SU-DHL-6 (cell line): ENCODE data around the gene TBATA.

ENCODE experiments used
- H2AFZ ChIP-seq: fragments of 200-600 bp; sonication (generic); 2 replicates; pipeline ENCODE4 v1.6.1; 2014; ENCODE audit warnings: low read depth, mild to moderate bottlenecking, moderate library complexity, mixed read lengths, antibody characterized with exemption, low read length; ENCODE audit not compliant: severe bottlenecking
- H3F3A ChIP-seq: fragments of 200-600 bp; shearing (Covaris generic); 2 replicates; pipeline ENCODE4 v1.6.0; 2016; ENCODE audit warnings: antibody characterized with exemption, mild to moderate bottlenecking; ENCODE audit not compliant: insufficient read depth
- H3K27ac ChIP-seq: fragments of 200-600 bp; sonication (generic); 2 replicates; pipeline ENCODE4 v1.5.1; 2016; ENCODE audit warnings: low read depth, mild to moderate bottlenecking, low read length, moderate library complexity, mixed read lengths
- H3K27me3 ChIP-seq: fragments of 200-600 bp; sonication (generic), shearing (Covaris generic); 2 replicates; pipeline ENCODE4 v1.6.0; 2014; ENCODE audit warnings: mild to moderate bottlenecking, low read length
- H3K36me3 ChIP-seq: fragments of 200-600 bp; sonication (generic); 2 replicates; pipeline ENCODE4 v1.6.1; 2014; ENCODE audit warnings: mild to moderate bottlenecking, low read length, mixed read lengths
- H3K4me2 ChIP-seq: fragments of 300-600, 200-600 bp; shearing (Covaris generic), sonication (generic); 2 replicates; pipeline ENCODE4 v1.6.0; 2014; ENCODE audit warnings: low read length, low read depth, mild to moderate bottlenecking; ENCODE audit not compliant: poor library complexity, severe bottlenecking
- H3K4me3 ChIP-seq: fragments of 200-600 bp; sonication (generic); 2 replicates; pipeline ENCODE4 v1.5.1; 2014; ENCODE audit warnings: antibody characterized with exemption, low read length, mild to moderate bottlenecking, mixed read lengths; ENCODE audit not compliant: insufficient read depth, poor library complexity, severe bottlenecking
- H3K79me2 ChIP-seq: fragments of 200-600 bp; sonication (generic); 2 replicates; pipeline ENCODE4 v1.6.1; 2014; ENCODE audit warnings: mild to moderate bottlenecking, low read length, moderate library complexity; ENCODE audit not compliant: insufficient read depth
- H3K9ac ChIP-seq: fragments of 200-600 bp; sonication (generic); 2 replicates; pipeline ENCODE4 v1.7.0; 2014; ENCODE audit warnings: mild to moderate bottlenecking, low read length
- H3K9me2 ChIP-seq: fragments of 200-600 bp; sonication (generic); replicated peaks from 2 replicates; pipeline ENCODE4 v1.6.1; 2014; ENCODE audit warnings: low read length; ENCODE audit not compliant: insufficient read depth
- H3K9me3 ChIP-seq: fragments of 200-600 bp; sonication (generic); 2 replicates; pipeline ENCODE4 v1.6.1; 2014; ENCODE audit warnings: low read length, mixed read lengths; ENCODE audit not compliant: insufficient read depth
- H4K20me1 ChIP-seq: fragments of 200-600 bp; sonication (generic); 2 replicates; pipeline ENCODE4 v1.6.1; 2014; ENCODE audit warnings: low read depth, mild to moderate bottlenecking, antibody characterized with exemption, low read length, moderate library complexity, mixed read lengths
- EZH2phosphoT487 ChIP-seq: fragments of 200-600 bp; sonication (generic), shearing (Covaris generic); conservative IDR thresholded peaks from 2 replicates; pipeline ENCODE4 v1.6.1; 2018; ENCODE audit warnings: mild to moderate bottlenecking, antibody characterized with exemption, low read length, moderate library complexity, mixed read lengths
- TF ChIP-seq, protein P1 (sequence below): fragments of 200-600 bp; sonication (generic); IDR thresholded peaks from one replicate; pipeline ENCODE4 v1.5.1; 2017; ENCODE audit warnings: antibody characterized with exemption, mild to moderate bottlenecking, low read length, moderate library complexity; ENCODE audit not compliant: insufficient read depth, poor library complexity, severe bottlenecking

The TBATA gene

GRCh38 chr10:70806841-70807240 is 21.7 kb upstream of the TBATA start:
- Histone ChIP-seq H3K4me2 (no peak overlapping the region), H3K9ac (no peak overlapping the region), H3K27ac (no peak overlapping the region)

GRCh38 chr10:70805619-70806215 is 20.5 kb upstream of the TBATA start:
- no peaks in the 10 kb centered on the region for H3K9me2 ChIP-seq
- H3K79me2 ChIP-seq, result no peaks in the 10 kb centered on the region
- no peaks in the 10 kb centered on the region for H3K9me3 ChIP-seq
- no peaks in the 10 kb centered on the region for H3K27me3 ChIP-seq
- no peak overlapping the region for H3K9ac ChIP-seq
- no peak overlapping the region for H3K4me3 ChIP-seq
- H3K27ac ChIP-seq, result no peak overlapping the region
- no peak for TF ChIP-seq EZH2phosphoT487
- H3F3A ChIP-seq, result no peaks in the 10 kb centered on the region
- no peaks in the 10 kb centered on the region for H3K36me3 ChIP-seq
- no peak overlapping the region for H2AFZ ChIP-seq
- no peak overlapping the region for H3K4me2 ChIP-seq
- H4K20me1 ChIP-seq, result no peaks in the 10 kb centered on the region

More at GRCh38 chr10:70806841-70807240, 21.7 kb upstream of the TBATA start:
- no peak overlapping the region for H2AFZ ChIP-seq
- H3K4me3 ChIP-seq, result no peak overlapping the region
- H3K9me2 ChIP-seq, result no peaks in the 10 kb centered on the region
- no peaks in the 10 kb centered on the region for H3K79me2 ChIP-seq
- H3F3A ChIP-seq, result no peaks in the 10 kb centered on the region
- no peak for TF ChIP-seq EZH2phosphoT487
- TF ChIP-seq, protein P1, sequence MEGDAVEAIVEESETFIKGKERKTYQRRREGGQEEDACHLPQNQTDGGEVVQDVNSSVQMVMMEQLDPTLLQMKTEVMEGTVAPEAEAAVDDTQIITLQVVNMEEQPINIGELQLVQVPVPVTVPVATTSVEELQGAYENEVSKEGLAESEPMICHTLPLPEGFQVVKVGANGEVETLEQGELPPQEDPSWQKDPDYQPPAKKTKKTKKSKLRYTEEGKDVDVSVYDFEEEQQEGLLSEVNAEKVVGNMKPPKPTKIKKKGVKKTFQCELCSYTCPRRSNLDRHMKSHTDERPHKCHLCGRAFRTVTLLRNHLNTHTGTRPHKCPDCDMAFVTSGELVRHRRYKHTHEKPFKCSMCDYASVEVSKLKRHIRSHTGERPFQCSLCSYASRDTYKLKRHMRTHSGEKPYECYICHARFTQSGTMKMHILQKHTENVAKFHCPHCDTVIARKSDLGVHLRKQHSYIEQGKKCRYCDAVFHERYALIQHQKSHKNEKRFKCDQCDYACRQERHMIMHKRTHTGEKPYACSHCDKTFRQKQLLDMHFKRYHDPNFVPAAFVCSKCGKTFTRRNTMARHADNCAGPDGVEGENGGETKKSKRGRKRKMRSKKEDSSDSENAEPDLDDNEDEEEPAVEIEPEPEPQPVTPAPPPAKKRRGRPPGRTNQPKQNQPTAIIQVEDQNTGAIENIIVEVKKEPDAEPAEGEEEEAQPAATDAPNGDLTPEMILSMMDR, result no peak
- no peaks in the 10 kb centered on the region for H4K20me1 ChIP-seq
- no peaks in the 10 kb centered on the region for H3K9me3 ChIP-seq
- no peaks in the 10 kb centered on the region for H3K36me3 ChIP-seq
- no peaks in the 10 kb centered on the region for H3K27me3 ChIP-seq

- Histone ChIP-seq H4K20me1 (no peaks in the 10 kb centered on the region), H3K9me3 (no peaks in the 10 kb centered on the region), H3F3A (no peaks in the 10 kb centered on the region), H3K9ac (no peak overlapping the region), H3K27me3 (no peaks in the 10 kb centered on the region), H3K9me2 (no peaks in the 10 kb centered on the region), H3K4me3 (no peak overlapping the region), H2AFZ (no peak overlapping the region), H3K79me2 (no peaks in the 10 kb centered on the region), H3K4me2 (no peak overlapping the region), H3K36me3 (no peaks in the 10 kb centered on the region), H3K27ac (no peak overlapping the region)
- TF ChIP-seq EZH2phosphoT487, result no peak
- TF ChIP-seq, protein P1, result no peak
These were observed 19.2 kb upstream of the TBATA start for GRCh38 chr10:70804421-70804808.

- Histone ChIP-seq H3K4me2 (no peak overlapping the region), H2AFZ (no peak overlapping the region), H3K4me3 (no peak overlapping the region), H3K79me2 (no peaks in the 10 kb centered on the region), H3K9me3 (no peaks in the 10 kb centered on the region), H3K27ac (no peak overlapping the region), H3K27me3 (no peaks in the 10 kb centered on the region), H3K9me2 (no peaks in the 10 kb centered on the region), H4K20me1 (no peaks in the 10 kb centered on the region), H3F3A (no peaks in the 10 kb centered on the region), H3K9ac (no peak overlapping the region), H3K36me3 (no peaks in the 10 kb centered on the region)
- TF ChIP-seq, protein P1, result no peak
- no peak for TF ChIP-seq EZH2phosphoT487
These were observed 18.7 kb upstream of the TBATA start for GRCh38 chr10:70803775-70804420.
